ENCODE data around the gene FOXP1. TPM values are rescaled to one million over a fixed set of nuclear protein-coding genes. Genes with fewer than 3 reads are reported as not detected.

The FOXP1 gene
- total RNA-seq, 1 experiment from 2014 or later = 58.4 TPM

GRCh38 chr3:71087143-71088018 lies 496.1 kb downstream of the FOXP1 start:
- H3K27ac ChIP-seq (ENCODE audit: low read depth, low read length, poor library complexity, severe bottlenecking) = no peak overlapping the region
- H3K27me3 ChIP-seq (replicated peaks; ENCODE audit: insufficient read depth, low read depth, low read length, poor library complexity) = no peaks in the 10 kb centered on the region
- no peak for DNase-seq (ENCODE audit: low spot score)
- H3K4me3 ChIP-seq (ENCODE audit: low read depth, low read length, poor library complexity, severe bottlenecking) = no peak overlapping the region
- H3K36me3 ChIP-seq (ENCODE audit: insufficient read depth, low read length, poor library complexity, severe bottlenecking) = no peaks in the 10 kb centered on the region
- TF ChIP-seq EZH2 (IDR thresholded peaks at IDR 0.05; ENCODE audit: borderline replicate concordance, low read depth, low read length, poor library complexity, severe bottlenecking) (no peak), CTCF (conservative IDR thresholded peaks at IDR 0.05; ENCODE audit: low read depth, low read length) (no peak)
- no TSS peak for BruUV-seq (replicated peaks)
- ChIA-PET CTCF (no interaction called here), POLR2A (ENCODE audit: low non-redundant PET) (no interaction called here)
- H3K9me3 ChIP-seq (ENCODE audit: low read depth, low read length, poor library complexity, severe bottlenecking) = no peaks in the 10 kb centered on the region
- H3K4me1 ChIP-seq (ENCODE audit: insufficient read depth, low read length, poor library complexity, severe bottlenecking) = no peaks in the 10 kb centered on the region
- intact Hi-C loops (cut with micrococcal nuclease; ENCODE audit: unreplicated experiment) = no loop called here

GRCh38 chr3:71086777-71087142 lies 496.8 kb downstream of the FOXP1 start:
- H3K27me3 ChIP-seq (replicated peaks; ENCODE audit: insufficient read depth, low read depth, low read length, poor library complexity) = no peaks in the 10 kb centered on the region
- no peak for DNase-seq (ENCODE audit: low spot score)
- no peak overlapping the region for H3K4me3 ChIP-seq (ENCODE audit: low read depth, low read length, poor library complexity, severe bottlenecking)
- ChIA-PET POLR2A (ENCODE audit: low non-redundant PET) (no interaction called here), CTCF (no interaction called here)
- no peaks in the 10 kb centered on the region for H3K4me1 ChIP-seq (ENCODE audit: insufficient read depth, low read length, poor library complexity, severe bottlenecking)
- H3K27ac ChIP-seq (ENCODE audit: low read depth, low read length, poor library complexity, severe bottlenecking) = no peak overlapping the region
- no TSS peak for BruUV-seq (replicated peaks)
- no peaks in the 10 kb centered on the region for H3K36me3 ChIP-seq (ENCODE audit: insufficient read depth, low read length, poor library complexity, severe bottlenecking)
- TF ChIP-seq EZH2 (IDR thresholded peaks at IDR 0.05; ENCODE audit: borderline replicate concordance, low read depth, low read length, poor library complexity, severe bottlenecking) (no peak), CTCF (conservative IDR thresholded peaks at IDR 0.05; ENCODE audit: low read depth, low read length) (no peak)
- intact Hi-C loops (cut with micrococcal nuclease; ENCODE audit: unreplicated experiment) = no loop called here
- H3K9me3 ChIP-seq (ENCODE audit: low read depth, low read length, poor library complexity, severe bottlenecking) = no peaks in the 10 kb centered on the region

- no peak for TF ChIP-seq CTCF (conservative IDR thresholded peaks at IDR 0.05; ENCODE audit: low read depth, low read length)
- TF ChIP-seq EZH2 (IDR thresholded peaks at IDR 0.05; ENCODE audit: borderline replicate concordance, low read depth, low read length, poor library complexity, severe bottlenecking) = no peak
- no peaks in the 10 kb centered on the region for H3K36me3 ChIP-seq (ENCODE audit: insufficient read depth, low read length, poor library complexity, severe bottlenecking)
- H3K27me3 ChIP-seq (replicated peaks; ENCODE audit: insufficient read depth, low read depth, low read length, poor library complexity) = no peaks in the 10 kb centered on the region
- no peak for DNase-seq (ENCODE audit: low spot score)
- no TSS peak for BruUV-seq (replicated peaks)
- no peak overlapping the region for H3K27ac ChIP-seq (ENCODE audit: low read depth, low read length, poor library complexity, severe bottlenecking)
- CTCF ChIA-PET = no interaction called here
- peaks cover 16% of the 10 kb centered on the region for H3K4me1 ChIP-seq (ENCODE audit: insufficient read depth, low read length, poor library complexity, severe bottlenecking)
- H3K4me3 ChIP-seq (ENCODE audit: low read depth, low read length, poor library complexity, severe bottlenecking) = no peak overlapping the region
- POLR2A ChIA-PET (ENCODE audit: low non-redundant PET) = no interaction called here
- no peaks in the 10 kb centered on the region for H3K9me3 ChIP-seq (ENCODE audit: low read depth, low read length, poor library complexity, severe bottlenecking)
- intact Hi-C loops (cut with micrococcal nuclease; ENCODE audit: unreplicated experiment) = no loop called here
Observed at GRCh38 chr3:71083726-71084131, 499.8 kb downstream of the FOXP1 start.
